GM19395 (cell line): ENCODE measurements around the gene SEMA5B.

Experiments
- ATAC-seq: cut with Tn5 transposase; IDR thresholded peaks from one replicate; pipeline ENCODE4 v1.9.1; 2021; ENCODE audit warnings: mild to moderate bottlenecking, moderate library complexity; ENCODE audit not compliant: unreplicated experiment

SEMA5B gene

DNA sequence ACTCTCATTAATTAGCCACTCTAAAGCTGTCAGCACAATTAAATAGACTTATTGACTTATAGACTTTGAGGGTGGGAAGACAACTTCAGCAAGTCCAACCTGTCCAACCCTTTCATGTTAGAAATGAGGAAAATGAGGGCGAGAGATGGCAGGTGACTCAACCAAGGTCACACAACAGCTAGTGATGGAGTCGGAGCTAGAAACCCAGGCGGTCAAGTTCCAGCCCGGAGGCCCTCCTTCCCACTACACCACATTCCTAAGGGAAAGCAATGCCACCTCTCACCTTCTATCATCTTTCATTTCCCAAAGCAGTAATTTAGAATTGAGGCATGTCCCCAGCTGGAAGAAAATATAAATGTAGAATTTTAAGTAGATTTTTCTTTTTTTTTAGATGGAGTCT is 28.7 kb downstream of the SEMA5B start:
- ATAC-seq: no peak

DNA sequence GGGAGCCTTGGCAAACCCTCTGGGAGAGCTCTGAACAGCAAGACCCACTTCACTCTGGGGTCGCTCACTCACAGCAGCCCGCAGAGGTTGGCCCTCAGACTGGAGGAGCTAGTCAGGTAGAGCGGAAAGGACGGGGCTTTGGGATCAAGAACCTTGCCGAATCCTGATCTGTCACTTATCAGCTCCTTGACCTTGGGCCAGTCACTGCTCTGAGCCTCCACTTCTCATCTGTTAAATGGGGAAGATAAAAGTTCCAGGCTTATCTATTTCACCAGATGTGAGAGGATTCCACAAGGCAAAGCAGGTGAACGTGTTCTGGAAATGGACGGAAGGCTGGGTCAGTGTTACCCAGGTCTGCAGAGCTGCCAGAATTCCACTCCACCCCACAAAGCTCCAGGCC is 29.4 kb downstream of the SEMA5B start:
- ATAC-seq: no peak

DNA sequence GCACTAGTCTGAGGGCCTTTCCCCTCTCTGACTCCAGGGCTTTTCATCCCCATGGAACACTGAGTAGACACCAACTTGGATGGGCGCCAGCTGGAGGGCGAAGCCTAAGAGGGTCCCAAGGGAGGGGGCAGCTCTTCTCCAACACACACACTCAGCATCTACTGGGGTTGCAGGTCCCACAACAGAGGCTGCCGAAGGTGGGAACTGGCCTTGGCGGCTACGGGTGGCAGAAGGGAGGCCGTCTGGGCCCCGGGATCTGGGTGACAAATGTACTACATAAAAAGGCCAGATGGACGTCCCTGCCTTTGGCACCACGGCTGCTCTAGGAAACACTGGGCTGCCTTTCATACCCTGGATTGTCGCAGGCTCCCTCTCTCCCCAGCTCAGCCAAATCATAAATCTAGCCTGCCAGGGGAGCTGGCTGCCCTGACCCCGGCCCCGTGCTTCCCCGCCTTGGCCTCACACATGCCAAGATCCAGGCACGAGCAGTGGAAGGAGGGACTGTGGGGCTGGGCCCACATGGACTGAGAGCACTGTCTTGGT is 31.5 kb downstream of the SEMA5B start:
- no peak for ATAC-seq

DNA sequence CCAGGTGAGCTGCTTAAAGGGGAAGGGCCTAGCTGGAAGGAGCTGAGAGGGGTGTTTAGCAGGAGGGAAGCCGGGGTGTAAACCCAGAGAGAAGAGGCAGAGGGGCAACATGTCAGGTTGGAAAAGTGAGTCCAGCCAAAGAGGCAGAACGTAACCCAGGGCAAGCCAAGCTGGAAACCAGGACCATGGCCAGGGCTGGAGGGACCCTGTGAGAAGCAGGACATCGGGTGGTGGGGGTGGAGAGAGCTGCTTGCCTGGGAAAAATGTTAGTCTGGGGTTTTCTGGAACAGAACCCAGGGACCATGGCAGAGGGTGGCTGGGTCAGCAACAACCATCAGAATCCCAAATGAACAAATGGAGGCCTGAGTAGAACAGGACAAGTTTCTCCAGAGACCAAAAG is 32.6 kb downstream of the SEMA5B start:
- no peak for ATAC-seq

DNA sequence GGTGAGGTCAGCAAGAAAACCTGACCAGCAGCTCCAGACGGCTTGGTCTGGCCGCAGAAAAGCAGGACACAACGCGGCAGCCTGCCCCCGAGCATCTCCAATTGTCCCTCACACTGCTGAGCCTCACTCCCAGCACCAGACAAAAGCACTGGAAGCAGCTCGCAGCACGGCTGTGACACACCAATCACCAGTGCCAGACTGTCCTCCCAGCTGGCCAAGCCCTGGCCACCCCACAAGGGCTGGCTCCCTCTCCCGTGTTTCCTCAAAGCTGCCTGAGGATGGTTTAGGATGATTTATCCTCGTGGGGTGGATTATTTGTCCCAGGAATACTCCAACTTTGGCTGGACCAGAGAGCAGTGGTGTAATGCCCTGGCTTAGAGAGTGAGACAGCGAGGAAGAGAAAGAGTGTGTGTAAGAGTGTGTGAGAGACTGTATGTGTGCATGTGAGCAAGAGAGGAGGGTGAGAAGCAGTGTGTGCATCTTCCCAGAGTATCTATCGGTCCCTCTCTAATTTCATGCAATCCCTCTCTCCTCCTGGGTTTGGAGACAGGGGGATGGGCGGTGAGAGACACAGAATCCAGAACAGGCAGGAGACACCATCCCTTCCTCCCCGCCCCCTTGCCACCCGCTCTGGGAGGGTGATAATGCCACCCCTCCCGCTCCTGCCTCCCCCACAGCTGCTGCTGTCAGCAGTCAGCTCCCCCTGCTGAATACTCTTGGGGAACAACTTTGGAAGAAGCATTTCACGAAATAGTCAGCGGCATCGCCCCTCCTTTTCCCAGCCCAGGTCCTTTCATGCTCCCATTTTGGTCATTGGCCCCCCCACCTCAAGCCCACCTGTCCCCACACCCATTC is 34.2 kb downstream of the SEMA5B start:
- no peak for ATAC-seq

DNA sequence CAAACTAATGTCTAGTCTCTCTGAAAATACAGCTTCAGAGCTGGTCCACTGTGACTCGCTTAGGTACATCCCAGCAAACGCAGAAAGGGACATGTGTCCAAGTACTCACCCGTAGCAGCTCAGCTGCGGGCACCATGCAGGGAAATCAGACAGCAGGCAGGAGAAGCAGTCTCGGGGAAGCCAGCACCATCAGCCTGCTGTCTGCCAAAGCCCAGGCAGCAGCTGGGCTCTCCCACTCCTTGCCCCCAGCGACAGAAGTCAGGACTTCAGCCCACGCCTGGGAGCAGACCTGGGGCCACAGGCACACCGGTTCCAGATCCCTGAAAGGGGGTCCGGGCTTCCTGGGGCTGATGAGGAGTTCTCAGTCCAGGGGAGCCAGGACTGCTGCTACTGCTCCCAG is 34.9 kb downstream of the SEMA5B start:
- no peak for ATAC-seq

DNA sequence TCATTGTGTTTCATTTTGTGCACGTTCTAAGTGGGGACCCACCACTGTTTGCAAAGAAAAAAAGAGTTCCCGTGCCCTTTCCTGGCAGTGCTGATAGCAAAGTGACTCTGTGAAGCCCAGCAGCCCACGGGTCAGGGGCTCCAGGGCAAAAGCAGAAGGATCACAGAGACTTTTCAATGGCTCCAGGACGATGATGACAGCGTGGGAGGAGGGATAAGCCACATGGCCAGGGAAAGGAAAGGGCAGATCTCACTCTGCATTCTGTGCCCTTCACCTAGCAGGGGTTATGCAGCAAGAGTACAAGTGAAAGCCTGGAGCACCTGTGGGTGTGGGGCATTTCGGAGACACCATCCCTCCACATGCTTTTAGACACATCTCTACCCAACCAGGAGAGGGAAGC is 35.4 kb downstream of the SEMA5B start:
- ATAC-seq: no peak

DNA sequence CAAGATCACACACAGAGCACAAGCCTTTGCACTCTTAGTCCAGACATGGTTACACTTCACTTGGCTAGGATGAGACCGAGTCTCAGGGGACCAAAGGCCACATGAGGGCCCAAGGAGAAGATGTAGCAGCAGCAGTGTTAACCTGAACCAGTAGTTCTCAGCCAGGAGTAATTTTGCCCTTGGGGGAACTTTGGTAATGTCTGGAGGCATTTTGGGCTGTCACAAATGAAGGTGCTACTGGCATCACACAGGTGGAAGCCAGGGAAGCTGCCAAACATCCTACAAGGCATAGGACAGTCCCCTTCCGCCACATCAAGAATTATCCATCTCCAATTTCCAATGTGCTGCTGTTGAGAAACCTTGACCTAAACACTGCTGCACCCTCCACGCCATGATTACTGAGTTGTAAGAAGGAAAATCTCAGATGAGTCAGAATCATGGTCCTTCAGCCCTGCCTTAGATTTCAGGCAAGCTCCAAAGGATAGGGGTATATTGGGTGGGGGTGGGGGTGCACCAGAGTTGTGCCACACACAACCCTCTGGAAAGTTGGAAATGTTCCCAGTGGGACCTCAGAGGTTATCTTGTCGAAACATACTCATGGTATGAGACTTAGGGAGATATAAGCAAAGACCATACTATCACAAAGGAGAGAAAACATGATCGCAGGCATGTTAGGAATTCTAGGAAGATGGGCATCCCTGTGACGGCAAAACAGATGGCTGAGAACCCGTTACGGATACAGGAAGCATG is 36.2 kb downstream of the SEMA5B start:
- ATAC-seq: no peak

DNA sequence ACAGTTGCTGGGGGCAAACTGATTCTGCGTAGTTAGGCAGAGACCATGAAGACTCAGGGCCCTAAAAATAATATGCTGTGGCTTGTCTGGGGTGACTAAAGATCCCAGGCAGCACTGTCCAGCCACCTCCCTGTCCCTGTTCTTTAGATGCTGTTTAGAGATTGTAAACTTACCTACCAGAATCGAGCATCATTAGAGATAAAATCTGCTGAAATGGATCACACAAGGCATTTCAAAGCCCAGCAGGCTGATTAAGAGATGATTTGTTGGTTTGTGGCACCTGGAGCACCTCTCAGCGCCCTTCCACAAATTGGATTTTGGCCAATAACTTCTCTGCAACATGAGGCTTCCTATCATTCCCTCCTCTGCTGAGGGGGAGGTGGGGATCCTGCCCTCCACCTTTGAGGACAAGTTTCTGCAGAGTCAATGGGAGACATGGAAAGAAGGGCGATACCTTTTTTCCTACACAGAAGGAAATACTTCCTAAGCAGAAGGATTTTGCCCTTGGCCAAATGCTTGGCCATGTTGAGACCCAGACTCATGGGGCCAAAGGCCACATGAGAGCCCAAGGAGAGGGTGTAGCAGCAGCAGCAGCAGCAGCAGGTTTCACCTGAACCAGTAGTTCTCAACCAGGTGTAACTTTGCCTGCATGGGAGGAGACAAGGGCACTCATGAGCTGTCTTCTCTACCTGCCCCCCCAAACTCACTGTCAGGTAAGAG is 37.5 kb downstream of the SEMA5B start:
- ATAC-seq: no peak

DNA sequence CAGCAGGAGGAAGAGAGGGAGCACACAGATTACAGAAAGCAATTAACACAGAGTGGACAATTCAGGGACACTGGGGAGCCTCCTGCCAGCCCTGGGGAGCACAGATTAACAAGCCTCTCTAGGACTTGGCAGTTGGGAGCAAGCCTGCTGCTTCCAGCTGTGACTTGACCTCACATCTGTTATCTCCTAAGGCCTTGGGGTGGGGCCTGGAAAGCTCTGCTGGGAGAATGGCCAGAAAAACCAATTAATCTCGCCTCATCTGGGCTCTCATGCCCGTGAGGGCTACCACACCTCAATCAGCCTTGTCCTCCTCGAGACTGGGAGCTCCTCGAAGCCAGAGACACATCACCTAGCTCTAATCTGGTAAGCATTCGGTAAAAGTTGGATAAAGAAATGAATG is 39.1 kb downstream of the SEMA5B start:
- no peak for ATAC-seq

DNA sequence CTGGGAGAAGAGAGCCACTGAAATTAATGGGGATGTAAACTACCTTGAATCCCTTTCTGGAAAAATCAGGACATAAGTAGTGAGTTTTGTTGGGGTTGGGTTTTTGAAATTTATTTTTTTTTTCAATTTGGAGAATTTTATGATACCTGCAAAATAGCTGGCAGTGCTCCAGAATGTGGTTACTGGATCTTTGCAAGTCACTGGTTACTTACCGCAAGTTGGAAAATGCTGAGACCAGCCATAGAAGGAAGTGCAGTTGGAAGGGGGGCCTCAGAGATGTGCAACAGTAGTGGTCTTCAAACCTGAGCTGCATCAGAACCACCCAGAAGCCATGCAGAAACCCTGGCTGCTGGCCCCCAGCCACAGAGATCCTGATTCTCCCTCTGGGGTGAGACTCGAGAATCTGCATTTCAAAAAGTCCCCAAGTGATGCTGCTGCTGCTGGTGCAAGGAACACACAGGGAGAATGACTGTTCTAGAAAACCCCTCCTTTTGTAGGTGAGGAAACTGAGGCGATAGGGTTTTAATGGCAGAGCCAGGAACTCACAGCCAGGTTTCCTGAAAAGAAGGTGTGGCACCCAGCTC is 39.7 kb downstream of the SEMA5B start:
- no peak for ATAC-seq

DNA sequence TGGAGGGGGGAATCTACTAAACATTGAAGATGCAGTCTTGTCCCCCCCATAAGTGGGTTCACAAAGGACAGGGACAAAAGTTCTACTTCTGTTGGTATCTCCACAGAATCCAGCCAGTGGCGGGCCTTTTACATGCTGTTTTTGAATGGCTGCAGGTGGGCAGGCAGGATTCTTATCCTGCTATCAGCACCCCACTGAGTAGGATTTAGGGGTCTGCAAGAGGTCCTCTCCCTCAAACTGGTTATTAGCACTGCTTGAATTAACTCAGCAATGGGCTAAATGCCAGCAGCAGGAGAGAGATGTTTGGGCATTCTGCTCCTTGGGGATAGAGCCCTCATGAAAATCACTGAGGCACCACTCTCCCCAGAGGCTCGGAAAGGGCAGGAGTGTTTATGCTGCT is 40.3 kb downstream of the SEMA5B start:
- no peak for ATAC-seq

DNA sequence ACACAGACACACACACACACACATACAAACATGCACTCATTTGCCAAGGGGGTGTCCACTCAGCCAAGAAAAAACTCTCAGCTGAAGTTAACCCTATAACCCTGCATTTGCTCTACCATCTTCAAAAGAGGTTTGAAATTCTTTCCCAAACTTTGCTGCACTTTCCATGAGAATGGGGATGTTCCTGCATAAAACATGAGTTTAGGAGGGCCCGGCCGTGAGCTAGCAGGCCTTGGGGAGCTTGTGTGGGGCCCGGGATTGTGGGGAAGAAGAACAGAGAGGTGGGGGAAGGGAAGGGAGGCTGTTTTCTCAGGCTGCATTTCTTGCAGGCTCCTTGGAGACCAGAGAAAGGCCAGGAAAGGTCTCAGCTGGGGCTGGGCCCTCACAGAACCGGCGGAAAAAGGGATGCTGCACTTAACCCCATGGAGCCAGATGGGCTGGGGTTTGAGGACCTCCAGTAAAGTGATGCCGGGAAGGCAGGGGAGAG is 40.8 kb downstream of the SEMA5B start:
- no peak for ATAC-seq

DNA sequence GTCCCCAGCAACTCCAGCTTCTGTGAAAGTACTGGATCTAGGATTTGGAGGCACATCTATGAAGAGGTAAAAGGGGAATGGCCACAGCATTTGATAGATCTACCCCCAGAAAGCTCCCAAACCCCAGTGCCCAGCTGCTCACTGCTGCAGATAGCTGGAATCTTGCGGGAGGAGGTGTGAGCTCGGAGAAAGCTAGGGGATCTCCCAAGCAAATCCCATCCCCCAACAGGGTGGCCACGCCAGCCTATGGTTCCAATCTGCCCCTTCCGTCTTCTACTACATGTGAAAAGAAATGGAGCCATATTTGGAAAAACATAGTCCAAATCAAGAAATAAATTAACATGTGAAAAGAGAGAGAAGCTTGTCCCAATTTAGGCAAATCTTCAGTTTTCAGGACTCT is 42.0 kb downstream of the SEMA5B start:
- no peak for ATAC-seq

DNA sequence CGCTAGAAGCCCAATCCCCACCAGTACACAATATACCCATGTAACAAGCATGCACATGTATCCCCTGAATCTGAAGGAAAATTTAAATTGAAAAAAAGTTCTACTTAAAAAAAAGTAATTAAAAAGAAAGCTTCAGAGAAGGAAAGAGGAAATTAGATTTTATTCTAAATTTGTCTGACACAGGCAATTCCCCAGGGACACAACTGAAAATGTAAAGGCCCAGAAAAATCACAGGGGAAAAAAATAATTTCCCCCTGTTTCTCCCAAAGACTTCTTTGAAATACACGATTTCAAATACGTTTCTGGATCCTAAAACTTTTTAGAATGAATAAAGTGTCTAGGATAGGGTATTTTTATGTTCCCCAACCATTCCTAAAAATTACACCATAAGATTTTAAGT is 42.9 kb downstream of the SEMA5B start:
- no peak for ATAC-seq

DNA sequence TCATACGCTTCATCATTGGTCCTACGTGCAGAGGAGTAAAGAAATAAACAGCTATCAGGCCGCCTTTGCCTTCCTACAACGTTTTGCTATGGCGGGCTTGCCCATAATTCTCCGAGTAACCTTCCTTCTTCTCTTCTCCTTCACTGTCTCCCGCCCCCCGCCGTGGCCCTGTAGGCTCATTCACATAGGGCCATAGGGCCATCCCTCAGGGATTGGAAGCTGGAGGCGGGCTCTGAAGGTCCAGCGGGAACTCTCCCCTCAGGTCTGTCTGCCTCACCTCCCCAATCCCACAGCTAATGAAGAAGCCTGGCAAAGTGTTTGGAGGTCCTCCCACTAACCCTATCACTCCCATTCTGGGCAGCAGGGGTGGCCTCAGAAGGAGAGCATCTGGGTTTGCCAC is 43.6 kb downstream of the SEMA5B start:
- ATAC-seq: no peak

DNA sequence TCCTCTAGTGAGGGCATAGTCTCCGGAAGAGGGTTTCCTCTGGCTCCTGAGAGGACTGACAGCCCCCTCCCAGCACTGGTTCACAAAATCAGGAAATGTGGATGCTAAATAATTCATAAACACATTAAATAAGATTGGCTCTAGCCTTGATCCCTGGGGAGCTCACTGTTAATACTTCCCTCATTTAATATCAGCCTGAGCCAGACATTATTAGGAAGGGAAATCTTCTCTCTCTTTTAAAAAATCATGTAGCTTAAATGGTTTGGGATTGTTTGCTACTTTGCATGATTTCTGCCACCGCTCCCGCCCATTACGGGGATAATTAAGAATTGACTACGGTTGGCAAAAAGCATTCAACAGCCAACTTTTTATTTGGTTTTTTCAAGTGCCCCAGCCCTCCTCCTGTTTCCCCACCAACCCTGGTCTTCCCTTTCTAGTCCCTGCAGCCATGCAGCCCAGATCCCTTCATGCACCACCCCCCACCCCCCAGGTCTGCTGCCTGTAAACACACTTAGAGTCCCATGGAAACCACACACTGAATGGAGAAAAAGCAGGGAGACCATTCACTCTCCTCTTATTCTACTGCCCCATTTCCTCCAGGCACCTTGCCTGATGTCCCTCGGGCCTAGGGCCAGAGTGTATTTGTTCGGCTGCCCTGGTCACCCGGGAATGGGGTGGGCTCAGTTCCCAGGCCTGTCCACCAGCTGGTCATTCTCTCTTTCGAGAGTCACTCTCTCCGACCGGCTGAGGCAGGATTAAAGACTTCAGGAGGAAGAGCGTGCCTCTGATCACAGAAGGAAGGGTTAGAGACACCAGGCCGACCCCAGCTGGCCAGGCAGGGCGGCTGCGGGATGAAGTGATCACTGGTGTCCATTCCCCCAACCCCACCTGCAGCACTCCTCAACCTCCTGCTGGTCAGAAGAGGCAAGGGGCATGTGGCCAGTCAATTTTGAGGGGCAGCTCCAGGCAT is 45.1 kb downstream of the SEMA5B start:
- ATAC-seq: no peak

DNA sequence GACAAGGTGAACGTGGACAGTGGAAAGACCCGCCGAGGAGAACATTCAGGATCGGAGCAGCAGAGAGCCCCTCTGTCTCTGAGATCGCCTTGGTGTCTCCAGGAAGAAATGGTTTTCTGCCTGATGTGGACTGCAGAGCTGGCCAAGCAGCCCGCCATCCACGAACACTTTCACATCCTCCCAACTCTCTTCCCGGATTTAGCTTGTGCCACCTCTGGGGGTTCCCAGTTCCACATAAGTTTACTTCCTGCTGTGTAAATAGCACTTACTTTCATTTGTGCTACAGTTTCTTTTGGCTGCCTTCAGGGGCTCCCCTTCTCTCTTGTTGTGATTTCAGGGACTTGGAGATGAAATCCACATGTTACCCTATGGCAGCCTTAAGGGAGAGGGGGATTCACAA is 48.4 kb downstream of the SEMA5B start:
- no peak for ATAC-seq

DNA sequence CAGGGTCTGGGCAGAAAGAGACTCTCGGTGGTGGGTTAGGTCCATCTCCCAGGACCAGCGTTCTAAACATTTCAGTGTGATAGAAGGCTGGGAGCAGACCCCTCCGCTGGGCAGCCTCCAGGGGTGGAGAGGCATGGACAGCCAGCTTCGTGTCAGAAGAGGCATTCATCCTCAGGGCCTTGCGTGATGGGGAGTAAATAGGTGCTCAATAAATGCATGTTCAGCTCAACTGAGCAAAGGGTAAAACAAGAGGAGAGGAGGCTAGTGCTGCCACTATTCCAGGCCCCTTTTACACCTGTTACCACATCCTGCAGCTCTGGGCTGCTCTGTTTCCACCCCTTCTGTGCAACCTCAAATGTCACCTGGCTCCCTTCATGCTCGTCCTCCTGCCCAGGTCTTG is 49.0 kb downstream of the SEMA5B start:
- ATAC-seq: no peak
